ENCODE measurements around the gene OR1D5.

The OR1D5 gene

DNA sequence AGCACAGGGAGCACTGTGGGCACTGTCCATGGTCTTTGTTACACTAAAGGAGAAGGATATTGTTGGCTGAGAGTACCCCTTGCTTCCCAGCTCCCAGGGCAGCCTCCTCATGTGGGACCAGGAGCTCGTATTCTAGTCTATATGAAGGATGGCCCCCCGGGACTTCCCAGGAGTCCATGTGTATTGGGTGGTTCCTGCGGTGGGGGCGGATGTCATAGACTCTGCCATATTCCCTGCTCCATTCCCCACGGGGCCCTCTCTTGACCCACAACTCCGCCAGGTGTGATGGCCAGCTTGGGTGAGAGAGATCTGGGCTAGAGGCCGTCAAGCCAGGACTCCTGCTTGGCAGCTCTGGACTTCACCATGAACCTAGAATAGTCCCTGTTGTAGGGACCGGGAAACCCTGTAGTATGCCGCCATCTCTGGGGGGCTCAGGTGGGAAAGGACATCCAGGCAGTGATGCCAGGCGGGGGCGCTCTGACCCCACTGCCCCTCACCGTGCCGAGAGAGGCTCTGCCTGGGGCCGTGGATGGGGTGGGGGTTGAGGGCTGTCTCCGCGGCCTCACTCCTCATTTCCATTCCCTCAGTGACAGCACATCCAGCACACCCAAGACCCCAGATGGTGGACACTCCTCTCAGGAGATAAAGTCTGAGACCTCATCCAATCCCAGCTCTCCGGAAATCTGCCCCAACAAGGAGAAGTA lies 37.8 kb downstream of the OR1D5 start:
- intact Hi-C loops (cut with DNase I; ENCODE audit: low total_unique reads), result no loop called here
- peaks cover 0 to 8% (median 7%) of the 10 kb centered on the region in 3 donors for H3K9me3 ChIP-seq
- peak; percentile 8 to 49 for DNase-seq
- H3K4me1 ChIP-seq, result no peaks in the 10 kb centered on the region
- peaks cover 11 to 42% (median 18%) of the 10 kb centered on the region in 3 donors for H3K36me3 ChIP-seq
- H3K27me3 ChIP-seq, result no peaks in the 10 kb centered on the region
- no peak overlapping the region for H3K27ac ChIP-seq
- no peak overlapping the region for H3K4me3 ChIP-seq
- TF ChIP-seq, protein P1, sequence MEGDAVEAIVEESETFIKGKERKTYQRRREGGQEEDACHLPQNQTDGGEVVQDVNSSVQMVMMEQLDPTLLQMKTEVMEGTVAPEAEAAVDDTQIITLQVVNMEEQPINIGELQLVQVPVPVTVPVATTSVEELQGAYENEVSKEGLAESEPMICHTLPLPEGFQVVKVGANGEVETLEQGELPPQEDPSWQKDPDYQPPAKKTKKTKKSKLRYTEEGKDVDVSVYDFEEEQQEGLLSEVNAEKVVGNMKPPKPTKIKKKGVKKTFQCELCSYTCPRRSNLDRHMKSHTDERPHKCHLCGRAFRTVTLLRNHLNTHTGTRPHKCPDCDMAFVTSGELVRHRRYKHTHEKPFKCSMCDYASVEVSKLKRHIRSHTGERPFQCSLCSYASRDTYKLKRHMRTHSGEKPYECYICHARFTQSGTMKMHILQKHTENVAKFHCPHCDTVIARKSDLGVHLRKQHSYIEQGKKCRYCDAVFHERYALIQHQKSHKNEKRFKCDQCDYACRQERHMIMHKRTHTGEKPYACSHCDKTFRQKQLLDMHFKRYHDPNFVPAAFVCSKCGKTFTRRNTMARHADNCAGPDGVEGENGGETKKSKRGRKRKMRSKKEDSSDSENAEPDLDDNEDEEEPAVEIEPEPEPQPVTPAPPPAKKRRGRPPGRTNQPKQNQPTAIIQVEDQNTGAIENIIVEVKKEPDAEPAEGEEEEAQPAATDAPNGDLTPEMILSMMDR (IDR thresholded peaks at IDR 0.05), result no peak

DNA sequence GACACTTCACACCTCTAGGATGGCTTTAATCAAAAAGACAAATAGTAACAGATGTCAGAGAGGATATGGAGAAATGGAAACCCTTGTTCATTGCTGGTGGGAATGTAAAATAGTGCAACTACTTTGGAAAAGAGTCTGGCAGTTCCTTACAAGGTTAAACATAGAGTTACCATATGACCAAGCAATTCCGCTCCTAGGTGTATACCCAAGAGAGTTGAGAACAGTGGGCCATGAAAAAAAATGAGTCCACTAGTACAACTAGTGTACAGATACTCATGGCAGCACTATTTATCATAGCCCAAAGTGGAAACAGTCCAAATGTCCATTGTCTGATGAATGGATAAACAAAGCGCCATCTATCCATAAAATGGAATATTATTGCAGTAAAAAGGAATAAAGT lies 39.1 kb downstream of the OR1D5 start:
- H3K4me3 ChIP-seq, result no peak overlapping the region
- H3K27ac ChIP-seq, result no peak overlapping the region
- H3K36me3 ChIP-seq, result peaks cover 11 to 50% (median 18%) of the 10 kb centered on the region in 3 donors
- H3K4me1 ChIP-seq, result no peaks in the 10 kb centered on the region
- H3K27me3 ChIP-seq, result no peaks in the 10 kb centered on the region
- intact Hi-C loops (cut with DNase I; ENCODE audit: low total_unique reads), result no loop called here
- peaks cover 0 to 8% (median 7%) of the 10 kb centered on the region in 3 donors for H3K9me3 ChIP-seq
- no peak for DNase-seq
- TF ChIP-seq, protein P1 (IDR thresholded peaks at IDR 0.05), result no peak

GRCh38 chr17:3022197-3022596 lies 41.2 kb downstream of the OR1D5 start:
- intact Hi-C loops (cut with DNase I; ENCODE audit: low total_unique reads), result loop anchor here (2.0 kb wide), 1 partner anchor 47 kb away; no protein-coding TSS in a partner anchor
- peaks cover 0 to 8% (median 7%) of the 10 kb centered on the region in 3 donors for H3K9me3 ChIP-seq

GRCh38 chr17:3020381-3020780 lies 43.0 kb downstream of the OR1D5 start:
- Histone ChIP-seq H3K27me3 (no peaks in the 10 kb centered on the region), H3K4me3 (no peak overlapping the region), H3K9me3 (peaks cover 0 to 8% (median 7%) of the 10 kb centered on the region in 3 donors), H3K4me1 (no peaks in the 10 kb centered on the region), H3K27ac (no peak overlapping the region), H3K36me3 (peaks cover 11 to 42% (median 18%) of the 10 kb centered on the region in 3 donors)
- TF ChIP-seq, protein P1 (IDR thresholded peaks at IDR 0.05), result no peak
- no peak for DNase-seq
- intact Hi-C loops (cut with DNase I; ENCODE audit: low total_unique reads), result no loop called here

More at GRCh38 chr17:3022197-3022596, 41.2 kb downstream of the OR1D5 start:
- no peak overlapping the region for H3K27ac ChIP-seq
- H3K27me3 ChIP-seq, result no peaks in the 10 kb centered on the region
- TF ChIP-seq, protein P1 (IDR thresholded peaks at IDR 0.05), result no peak
- H3K4me1 ChIP-seq, result no peaks in the 10 kb centered on the region
- H3K4me3 ChIP-seq, result no peak overlapping the region
- no peak for DNase-seq
- H3K36me3 ChIP-seq, result peaks cover 11 to 48% (median 18%) of the 10 kb centered on the region in 3 donors

GRCh38 chr17:3019761-3020160 lies 43.6 kb downstream of the OR1D5 start:
- DNase-seq, result no peak

More at GRCh38 chr17:3019761-3020160, 43.6 kb downstream of the OR1D5 start:
- intact Hi-C loops (cut with DNase I; ENCODE audit: low total_unique reads), result no loop called here
- Histone ChIP-seq H3K27ac (no peak overlapping the region), H3K27me3 (no peaks in the 10 kb centered on the region), H3K36me3 (peaks cover 11 to 42% (median 18%) of the 10 kb centered on the region in 3 donors), H3K9me3 (peaks cover 0 to 8% (median 7%) of the 10 kb centered on the region in 3 donors), H3K4me1 (no peaks in the 10 kb centered on the region), H3K4me3 (no peak overlapping the region)
- TF ChIP-seq, protein P1 (IDR thresholded peaks at IDR 0.05), result no peak
